ENCODE data around the gene CFAP77. TPM values are rescaled to one million over a fixed set of nuclear protein-coding genes. Genes with fewer than 3 reads are reported as not detected.

CFAP77 gene
- total and polyA plus RNA-seq, 7 donors, result not detected

DNA sequence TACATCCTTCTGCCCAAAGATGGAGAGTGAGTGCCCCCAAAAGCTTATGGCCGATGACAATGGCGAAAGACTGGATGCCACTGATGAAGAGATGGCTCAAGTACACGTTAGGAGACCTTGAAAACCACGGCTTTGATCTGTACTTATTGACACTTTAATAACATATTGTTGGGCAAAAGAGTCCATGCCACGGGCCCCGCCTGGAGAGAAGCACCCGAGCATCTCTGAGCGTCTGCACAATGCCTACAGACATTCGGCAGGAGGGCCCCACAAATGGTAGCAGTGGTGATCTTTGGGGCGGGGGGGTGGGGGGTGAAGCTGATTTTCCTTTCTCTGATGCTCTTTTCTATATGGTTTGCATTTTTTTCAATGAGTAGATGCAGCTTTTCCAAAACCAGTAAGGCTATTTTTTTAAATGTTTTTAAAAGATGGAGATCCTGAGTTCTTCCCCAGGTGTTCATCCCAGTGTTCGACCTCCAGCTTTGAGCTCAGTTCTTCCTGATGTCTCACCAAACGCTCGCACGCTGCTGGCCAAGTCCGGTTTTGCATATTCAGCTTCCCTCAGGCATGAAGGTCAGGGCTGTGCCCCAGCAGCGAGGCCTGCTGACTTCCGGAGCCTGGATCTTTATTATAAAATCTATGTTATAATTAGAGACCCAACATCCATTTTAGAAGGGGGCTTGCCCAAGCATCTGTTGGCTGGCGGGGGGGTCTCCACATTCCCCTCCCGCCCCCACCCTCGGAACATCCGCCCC, 138.1 kb downstream of the CFAP77 start:
- peaks cover 0 to 30% (median 0%) of the 10 kb centered on the region in 3 donors for H3K27me3 ChIP-seq
- WGBS, 2 donors, result 82 to 86% methylated on average over 21 of the region's 21 CpGs
- no peak for DNase-seq
- H3K36me3 ChIP-seq, result no peaks in the 10 kb centered on the region
- peaks cover 0 to 15% (median 12%) of the 10 kb centered on the region in 4 donors for H3K4me1 ChIP-seq
- H3K4me3 ChIP-seq, result no peak overlapping the region
- TF ChIP-seq EP300 (IDR thresholded peaks at IDR 0.05) (no peak), POLR2AphosphoS5 (IDR thresholded peaks at IDR 0.05) (no peak), POLR2A (IDR thresholded peaks at IDR 0.05) (no peak)
- TF ChIP-seq, protein P1, sequence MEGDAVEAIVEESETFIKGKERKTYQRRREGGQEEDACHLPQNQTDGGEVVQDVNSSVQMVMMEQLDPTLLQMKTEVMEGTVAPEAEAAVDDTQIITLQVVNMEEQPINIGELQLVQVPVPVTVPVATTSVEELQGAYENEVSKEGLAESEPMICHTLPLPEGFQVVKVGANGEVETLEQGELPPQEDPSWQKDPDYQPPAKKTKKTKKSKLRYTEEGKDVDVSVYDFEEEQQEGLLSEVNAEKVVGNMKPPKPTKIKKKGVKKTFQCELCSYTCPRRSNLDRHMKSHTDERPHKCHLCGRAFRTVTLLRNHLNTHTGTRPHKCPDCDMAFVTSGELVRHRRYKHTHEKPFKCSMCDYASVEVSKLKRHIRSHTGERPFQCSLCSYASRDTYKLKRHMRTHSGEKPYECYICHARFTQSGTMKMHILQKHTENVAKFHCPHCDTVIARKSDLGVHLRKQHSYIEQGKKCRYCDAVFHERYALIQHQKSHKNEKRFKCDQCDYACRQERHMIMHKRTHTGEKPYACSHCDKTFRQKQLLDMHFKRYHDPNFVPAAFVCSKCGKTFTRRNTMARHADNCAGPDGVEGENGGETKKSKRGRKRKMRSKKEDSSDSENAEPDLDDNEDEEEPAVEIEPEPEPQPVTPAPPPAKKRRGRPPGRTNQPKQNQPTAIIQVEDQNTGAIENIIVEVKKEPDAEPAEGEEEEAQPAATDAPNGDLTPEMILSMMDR (IDR thresholded peaks at IDR 0.05), result no peak
- intact Hi-C loops (cut with DNase I), result no loop called here
- no peak overlapping the region for H3K27ac ChIP-seq
- H3K9me3 ChIP-seq, result no peaks in the 10 kb centered on the region

DNA sequence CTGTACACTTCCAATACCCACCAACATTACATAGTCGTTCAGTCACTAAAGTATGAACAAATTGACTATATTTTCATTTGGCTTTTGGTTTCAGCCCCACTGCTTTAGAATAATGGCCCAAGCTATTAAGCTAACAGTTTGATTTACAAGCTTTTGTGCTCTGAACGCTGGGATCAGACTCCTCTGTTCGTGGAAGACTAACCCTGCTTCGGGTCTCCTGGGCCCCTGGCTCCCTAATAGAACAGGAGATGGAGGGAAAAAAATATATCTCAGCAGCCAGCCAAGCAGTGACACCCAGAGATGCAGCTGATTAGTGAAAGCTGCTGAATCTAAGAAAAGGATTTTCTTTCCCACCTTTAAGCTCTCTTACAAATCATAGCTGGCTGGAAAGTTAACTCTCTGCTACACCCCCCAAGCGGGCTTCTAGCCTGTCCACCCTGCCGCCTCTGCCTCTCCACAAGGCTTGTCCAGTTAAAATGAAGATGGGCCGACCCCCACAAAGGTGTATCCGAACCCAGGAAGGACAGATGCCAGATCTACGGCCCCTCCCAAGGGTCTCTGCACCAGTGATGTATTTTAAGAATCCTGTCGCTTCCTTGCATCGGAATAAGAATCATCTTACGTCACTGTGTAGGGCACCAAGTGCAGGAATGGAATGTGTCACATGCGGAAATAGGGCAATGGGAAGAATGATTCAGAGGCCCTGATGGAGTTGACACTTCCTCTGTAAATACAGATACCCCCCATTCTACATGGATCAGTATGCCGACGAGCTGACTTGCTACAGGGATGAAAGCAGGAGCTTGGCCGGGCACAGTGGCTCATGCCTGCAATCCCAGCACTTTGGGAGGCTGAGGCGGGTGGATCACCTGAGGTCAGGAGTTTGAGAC, 139.0 kb downstream of the CFAP77 start:
- H3K4me3 ChIP-seq, result no peak overlapping the region
- no peaks in the 10 kb centered on the region for H3K36me3 ChIP-seq
- WGBS, 2 donors, result 73 to 80% methylated on average over 17 of the region's 17 CpGs
- no peaks in the 10 kb centered on the region for H3K9me3 ChIP-seq
- H3K27me3 ChIP-seq, result peaks cover 0 to 22% (median 0%) of the 10 kb centered on the region in 3 donors
- H3K4me1 ChIP-seq, result peaks cover 0 to 15% (median 12%) of the 10 kb centered on the region in 4 donors
- DNase-seq, result no peak
- TF ChIP-seq POLR2A (IDR thresholded peaks at IDR 0.05) (no peak), POLR2AphosphoS5 (IDR thresholded peaks at IDR 0.05) (no peak), EP300 (IDR thresholded peaks at IDR 0.05) (no peak)
- TF ChIP-seq, protein P1 (IDR thresholded peaks at IDR 0.05), result no peak
- no peak overlapping the region for H3K27ac ChIP-seq
- intact Hi-C loops (cut with DNase I), result no loop called here

DNA sequence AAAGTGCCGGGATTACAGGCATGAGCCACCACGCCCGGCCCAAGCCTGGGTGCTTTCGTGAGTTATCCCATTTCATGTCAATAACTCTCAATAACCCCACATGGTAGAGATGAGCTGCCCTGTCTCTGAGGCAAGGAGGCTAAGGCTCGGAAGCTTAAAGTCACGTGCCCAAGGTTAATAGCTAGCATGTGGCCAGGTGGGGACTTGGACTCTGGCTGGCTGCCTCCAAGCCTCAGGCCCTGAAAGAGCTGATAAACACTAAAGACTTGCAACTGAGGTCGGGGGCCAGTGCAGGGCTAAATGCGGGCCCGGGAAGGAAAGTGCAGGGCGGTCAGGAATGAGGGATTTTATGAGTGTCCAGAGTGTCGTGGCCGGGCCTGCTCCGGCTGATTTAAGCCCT, 141.5 kb downstream of the CFAP77 start:
- DNase-seq, result no peak
- no peaks in the 10 kb centered on the region for H3K36me3 ChIP-seq
- TF ChIP-seq POLR2AphosphoS5 (IDR thresholded peaks at IDR 0.05) (no peak), POLR2A (IDR thresholded peaks at IDR 0.05) (no peak), EP300 (IDR thresholded peaks at IDR 0.05) (no peak)
- TF ChIP-seq, protein P1 (IDR thresholded peaks at IDR 0.05), result no peak
- no peak overlapping the region for H3K4me3 ChIP-seq
- 40 to 69% methylated on average over 13 of the region's 13 CpGs for WGBS, 2 donors
- no peak overlapping the region for H3K27ac ChIP-seq
- peaks cover 0 to 4% (median 3%) of the 10 kb centered on the region in 4 donors for H3K4me1 ChIP-seq
- no peaks in the 10 kb centered on the region for H3K9me3 ChIP-seq
- intact Hi-C loops (cut with DNase I), result no loop called here
- H3K27me3 ChIP-seq, result peaks cover 0 to 3% (median 0%) of the 10 kb centered on the region in 3 donors

DNA sequence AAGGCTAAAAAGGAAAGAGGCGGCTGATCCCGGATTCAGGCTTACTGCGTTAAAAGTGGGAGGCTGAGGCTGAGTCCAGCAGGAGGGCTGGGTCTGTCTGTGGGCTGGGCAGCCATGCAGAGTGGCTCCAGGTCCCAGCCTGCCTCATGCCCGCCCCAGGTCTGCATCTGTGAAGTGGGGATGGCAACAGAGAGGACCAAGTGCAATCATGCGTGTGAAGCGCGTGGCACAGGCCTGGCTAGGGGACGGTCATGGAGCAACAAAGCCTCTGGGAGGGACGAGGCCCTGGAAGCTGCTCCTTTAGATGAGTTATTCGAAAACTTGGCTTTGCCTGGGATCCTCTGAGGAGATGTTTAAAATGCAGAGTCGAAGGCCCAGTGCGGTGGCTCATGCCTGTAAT, 142.0 kb downstream of the CFAP77 start:
- 90 to 91% methylated on average over 12 of the region's 12 CpGs for WGBS, 2 donors
- no peak for TF ChIP-seq POLR2A (IDR thresholded peaks at IDR 0.05)
- no peak for TF ChIP-seq POLR2AphosphoS5 (IDR thresholded peaks at IDR 0.05)
- no peak for TF ChIP-seq EP300 (IDR thresholded peaks at IDR 0.05)
- TF ChIP-seq, protein P1 (IDR thresholded peaks at IDR 0.05), result no peak
- no peaks in the 10 kb centered on the region for H3K36me3 ChIP-seq
- H3K27ac ChIP-seq, result no peak overlapping the region
- peaks cover 0 to 8% (median 2%) of the 10 kb centered on the region in 3 donors for H3K27me3 ChIP-seq
- DNase-seq, result no peak
- H3K4me3 ChIP-seq, result no peak overlapping the region
- intact Hi-C loops (cut with DNase I), result no loop called here
- no peaks in the 10 kb centered on the region for H3K4me1 ChIP-seq
- H3K9me3 ChIP-seq, result no peaks in the 10 kb centered on the region

Measured in sigmoid colon (tissue), 7 donors.